ENCODE measurements around the gene GTSF1L. TPM values are rescaled to one million over a fixed set of nuclear protein-coding genes. Genes with fewer than 3 reads are reported as not detected.
"Not testable (repeated sequence)": the region's sequence is repeated elsewhere in the genome, so short reads cannot be mapped to it uniquely, and the experiment has no call there.

Gene GTSF1L
- polyA plus RNA-seq: not detected

DNA sequence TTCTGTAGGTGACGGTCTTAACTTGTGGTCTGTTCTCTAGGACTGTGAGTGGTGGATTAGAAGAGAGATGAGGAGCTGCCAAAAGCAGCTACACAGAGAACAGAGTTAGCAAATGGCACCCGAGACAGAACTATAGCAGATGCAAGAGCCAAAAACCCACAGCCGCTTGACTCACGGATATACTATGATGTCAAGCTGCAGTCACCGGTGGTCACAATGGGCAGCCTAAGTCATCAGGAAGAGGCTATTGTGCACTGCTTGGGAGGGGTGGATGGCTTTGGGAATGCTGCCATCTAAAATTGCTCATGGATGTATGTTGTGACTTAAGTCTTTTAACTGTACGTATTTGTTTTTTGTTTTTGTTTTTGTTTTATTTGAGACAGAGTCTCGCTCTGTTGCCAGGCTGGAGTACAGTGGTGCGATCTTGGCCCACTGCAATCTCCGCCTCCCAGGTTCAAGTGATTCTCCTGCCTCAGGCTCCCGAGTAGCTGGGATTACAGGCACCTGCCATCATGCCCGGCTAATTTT lies at the start of gene GTSF1L:
Gene GTSF1L, minus strand, starts transcription at position 192 of the 528 bp plus-strand sequence. CDS start 308 bp downstream, outside the sequence.
- no peaks in the 10 kb centered on the region for H3K36me3 Mint-ChIP-seq
- no peaks in the 10 kb centered on the region for H3K9me3 Mint-ChIP-seq
- no peak within 1 kb of the TSS for H3K27ac Mint-ChIP-seq
- DNase-seq: no peak
- no peak within 1 kb of the TSS for H3K4me3 Mint-ChIP-seq
- peaks cover 0 to 4% (median 0%) of the 10 kb centered on the region in 3 donors for H3K27me3 Mint-ChIP-seq (ENCODE audit: low read depth in 3 of 3)
- H3K4me1 Mint-ChIP-seq: peaks cover 0 to 3% of the 10 kb centered on the region in 2 donors

GRCh38 chr20:43774754-43775153 lies 48.0 kb upstream of the GTSF1L start:
- peaks cover 0 to 4% (median 4%) of the 10 kb centered on the region in 3 donors for H3K36me3 Mint-ChIP-seq
- peaks cover 10 to 18% (median 17%) of the 10 kb centered on the region in 3 donors for H3K27me3 Mint-ChIP-seq (ENCODE audit: low read depth in 3 of 3)
- peaks cover 0 to 11% (median 10%) of the 10 kb centered on the region in 6 donors for H3K9me3 Mint-ChIP-seq
- H3K27ac Mint-ChIP-seq: no peak overlapping the region
- no peak for DNase-seq
- no peak overlapping the region for H3K4me3 Mint-ChIP-seq
- no peaks in the 10 kb centered on the region for H3K4me1 Mint-ChIP-seq

GRCh38 chr20:43771503-43772190 lies 44.8 kb upstream of the GTSF1L start:
- no peak for DNase-seq
- Mint-ChIP-seq H3K4me3 (no peak overlapping the region), H3K27me3 (ENCODE audit: low read depth in 3 of 3) (peaks cover 8 to 18% (median 18%) of the 10 kb centered on the region in 3 donors)

GRCh38 chr20:43770342-43770741 lies 43.5 kb upstream of the GTSF1L start:
- peaks cover 14 to 21% (median 20%) of the 10 kb centered on the region in 3 donors for H3K27me3 Mint-ChIP-seq (ENCODE audit: low read depth in 3 of 3)
- DNase-seq: no peak
- peaks cover 0 to 2% (median 0%) of the 10 kb centered on the region in 6 donors for H3K9me3 Mint-ChIP-seq
- H3K4me1 Mint-ChIP-seq: no peaks in the 10 kb centered on the region
- H3K27ac Mint-ChIP-seq: no peak overlapping the region
- no peak overlapping the region for H3K4me3 Mint-ChIP-seq
- peaks cover 0 to 4% (median 0%) of the 10 kb centered on the region in 3 donors for H3K36me3 Mint-ChIP-seq

More at GRCh38 chr20:43771503-43772190, 44.8 kb upstream of the GTSF1L start:
- H3K27ac Mint-ChIP-seq: no peak overlapping the region
- H3K4me1 Mint-ChIP-seq: no peaks in the 10 kb centered on the region
- peaks cover 0 to 4% (median 0%) of the 10 kb centered on the region in 3 donors for H3K36me3 Mint-ChIP-seq
- peaks cover 0 to 2% (median 0%) of the 10 kb centered on the region in 6 donors for H3K9me3 Mint-ChIP-seq

DNA sequence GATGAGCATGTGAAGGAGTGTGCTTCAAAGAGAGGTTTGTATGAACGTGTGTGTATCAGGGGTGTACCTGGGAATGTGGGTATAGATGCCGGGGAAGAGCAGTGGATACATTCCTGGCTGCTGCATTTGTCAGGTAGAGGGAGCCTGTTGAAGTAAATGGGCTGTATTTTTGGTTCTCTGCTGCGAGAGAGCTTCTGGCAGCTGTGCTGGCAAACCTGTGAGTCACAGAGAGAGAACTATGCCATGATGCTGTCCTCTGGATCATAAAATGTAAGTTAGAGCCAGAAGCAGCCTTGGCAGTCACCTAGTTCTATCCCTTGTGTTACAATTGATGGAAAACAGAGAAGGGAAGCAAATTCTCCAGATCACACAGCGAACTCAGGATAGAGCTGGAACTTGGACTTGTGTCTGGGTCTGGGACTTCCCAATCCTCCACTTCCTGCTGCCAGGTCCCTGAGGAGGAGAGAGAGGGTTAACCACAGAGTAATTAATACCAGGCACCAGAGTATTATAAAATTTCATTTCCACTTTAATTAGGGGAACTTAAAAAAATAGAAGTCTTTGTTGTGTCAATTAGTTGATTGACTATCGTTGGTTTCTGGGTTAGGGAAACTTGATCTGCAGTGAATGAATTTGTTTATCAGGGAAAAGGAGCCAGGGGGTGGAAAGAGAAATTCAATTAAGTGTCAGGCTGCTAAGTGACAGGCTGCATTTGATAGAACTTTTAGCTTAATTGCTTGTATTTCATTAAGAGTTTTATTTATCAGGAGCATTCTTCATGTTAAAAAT lies 41.1 kb upstream of the GTSF1L start:
- no peaks in the 10 kb centered on the region for H3K4me1 Mint-ChIP-seq
- H3K4me3 Mint-ChIP-seq: no peak overlapping the region
- DNase-seq: no peak
- H3K36me3 Mint-ChIP-seq: peaks cover 0 to 4% (median 0%) of the 10 kb centered on the region in 3 donors
- peaks cover 0 to 2% (median 0%) of the 10 kb centered on the region in 6 donors for H3K9me3 Mint-ChIP-seq
- H3K27me3 Mint-ChIP-seq (ENCODE audit: low read depth in 3 of 3): peaks cover 10 to 15% (median 12%) of the 10 kb centered on the region in 3 donors
- H3K27ac Mint-ChIP-seq: no peak overlapping the region

GRCh38 chr20:43766917-43767316 lies 40.1 kb upstream of the GTSF1L start:
- no peak for DNase-seq
- Mint-ChIP-seq H3K27ac (no peak overlapping the region), H3K4me1 (no peaks in the 10 kb centered on the region), H3K9me3 (peaks cover 0 to under 1% (median 0%) of the 10 kb centered on the region in 6 donors), H3K4me3 (no peak overlapping the region), H3K27me3 (ENCODE audit: low read depth in 3 of 3) (peaks cover 6 to 12% (median 6%) of the 10 kb centered on the region in 3 donors), H3K36me3 (peaks cover 0 to 4% (median 0%) of the 10 kb centered on the region in 3 donors)

DNA sequence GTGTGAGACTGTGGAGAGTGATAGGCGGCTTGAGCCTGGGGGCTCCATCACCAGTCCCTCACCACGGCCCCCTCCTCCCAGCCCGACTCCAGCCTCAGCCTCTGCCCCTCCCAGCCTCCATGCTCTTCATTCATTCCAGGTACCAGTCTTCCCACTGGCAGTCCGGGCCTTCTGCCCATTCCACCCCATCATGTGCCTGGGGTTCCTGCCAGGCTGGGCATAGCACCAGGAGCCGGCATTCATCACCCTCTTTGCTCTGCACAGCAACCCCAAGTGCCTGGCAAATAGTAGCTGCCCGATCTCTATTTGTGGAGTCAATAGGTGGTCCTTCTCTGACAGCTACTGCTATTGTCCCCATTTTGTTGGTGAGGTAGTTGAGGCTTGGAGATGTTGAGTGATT lies 39.6 kb upstream of the GTSF1L start:
- Mint-ChIP-seq H3K4me3 (no peak overlapping the region), H3K4me1 (no peaks in the 10 kb centered on the region), H3K27ac (no peak overlapping the region), H3K9me3 (no peaks in the 10 kb centered on the region), H3K36me3 (peaks cover 0 to 1% (median 0%) of the 10 kb centered on the region in 3 donors), H3K27me3 (ENCODE audit: low read depth in 3 of 3) (peaks cover 3 to 11% (median 6%) of the 10 kb centered on the region in 3 donors)
- DNase-seq: no peak

DNA sequence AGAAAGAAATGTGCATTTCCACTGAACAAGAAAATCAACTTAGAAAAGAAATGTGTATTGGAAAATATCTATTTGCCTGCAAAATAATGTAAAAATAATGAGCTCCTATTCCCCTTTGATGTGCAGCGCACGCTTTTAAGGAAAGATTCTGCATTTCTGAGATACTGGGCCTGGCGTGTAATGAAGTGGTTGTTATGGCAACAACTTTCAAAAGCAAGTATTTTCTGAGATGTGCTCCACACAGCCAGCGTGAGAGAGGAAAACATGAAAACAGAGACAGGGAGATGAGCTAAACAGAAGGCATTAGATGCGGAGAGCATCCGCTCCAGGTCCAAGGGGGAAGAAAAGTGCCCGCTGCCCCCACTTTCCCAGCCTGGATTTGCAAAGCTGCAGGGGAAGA lies 39.1 kb upstream of the GTSF1L start:
- H3K27me3 Mint-ChIP-seq (ENCODE audit: low read depth in 3 of 3): peaks cover 3 to 10% (median 6%) of the 10 kb centered on the region in 3 donors
- H3K36me3 Mint-ChIP-seq: no peaks in the 10 kb centered on the region
- H3K4me3 Mint-ChIP-seq: no peak overlapping the region
- no peaks in the 10 kb centered on the region for H3K9me3 Mint-ChIP-seq
- DNase-seq: no peak
- H3K27ac Mint-ChIP-seq: no peak overlapping the region
- no peaks in the 10 kb centered on the region for H3K4me1 Mint-ChIP-seq

DNA sequence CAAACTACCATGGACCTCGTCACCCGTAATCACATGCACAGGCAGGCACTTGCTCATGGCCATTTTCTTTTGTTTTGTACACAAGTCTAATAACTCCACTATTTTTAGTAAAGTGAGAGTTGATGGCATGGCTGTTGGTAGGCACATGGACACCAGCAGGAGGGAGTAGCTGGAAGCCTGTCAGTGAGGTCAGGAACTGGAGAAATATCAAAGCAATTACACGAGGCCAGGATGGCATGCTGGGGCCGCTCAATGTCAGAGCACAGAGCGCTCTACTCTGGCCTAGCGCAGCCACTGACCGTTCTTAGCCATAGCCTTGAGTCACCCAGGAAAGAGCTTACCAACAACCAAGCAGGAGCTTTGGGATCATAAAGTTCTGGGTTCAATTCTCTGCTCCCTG lies 36.1 kb upstream of the GTSF1L start:
- Mint-ChIP-seq H3K9me3 (peaks cover 0 to 1% (median 0%) of the 10 kb centered on the region in 6 donors), H3K27me3 (ENCODE audit: low read depth in 3 of 3) (peaks cover 3 to 8% (median 8%) of the 10 kb centered on the region in 3 donors), H3K36me3 (no peaks in the 10 kb centered on the region), H3K4me3 (no peak overlapping the region), H3K4me1 (no peaks in the 10 kb centered on the region), H3K27ac (no peak overlapping the region)
- no peak for DNase-seq

- DNase-seq: no peak
- Mint-ChIP-seq H3K27ac (no peak overlapping the region), H3K27me3 (ENCODE audit: low read depth in 3 of 3) (peaks cover 5 to 8% (median 8%) of the 10 kb centered on the region in 3 donors), H3K4me1 (no peaks in the 10 kb centered on the region), H3K4me3 (no peak overlapping the region), H3K36me3 (no peaks in the 10 kb centered on the region), H3K9me3 (peaks cover 0 to 1% (median 0%) of the 10 kb centered on the region in 6 donors)
Observed at GRCh38 chr20:43761386-43762340, 34.9 kb upstream of the GTSF1L start.

DNA sequence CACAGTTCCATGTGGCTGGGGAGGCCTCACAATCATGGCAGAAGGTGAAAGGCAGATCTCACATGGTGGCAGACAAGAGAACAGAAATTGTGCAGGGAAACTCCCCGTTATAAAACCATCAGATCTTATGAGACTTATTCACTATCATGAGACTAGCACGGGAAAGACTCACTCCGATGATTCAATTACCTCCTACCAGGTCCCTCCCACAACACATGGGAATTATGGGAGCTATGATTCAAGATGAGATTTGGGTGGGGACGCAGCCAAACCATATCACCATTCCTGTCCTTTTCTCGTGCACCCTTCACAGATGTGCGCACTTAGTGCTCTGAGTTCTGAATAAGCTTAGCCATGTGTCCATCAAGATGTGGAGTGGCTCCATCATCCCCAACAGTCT lies 31.1 kb upstream of the GTSF1L start:
- not testable (repeated sequence) for H3K36me3 Mint-ChIP-seq

GRCh38 chr20:43755851-43756250 lies 29.0 kb upstream of the GTSF1L start:
- DNase-seq: no peak
- H3K27me3 Mint-ChIP-seq (ENCODE audit: low read depth in 3 of 3): peaks cover 12 to 19% (median 16%) of the 10 kb centered on the region in 3 donors
- no peak overlapping the region for H3K4me3 Mint-ChIP-seq
- no peak overlapping the region for H3K27ac Mint-ChIP-seq
- H3K4me1 Mint-ChIP-seq: peaks cover 23% of the 10 kb centered on the region in 2 donors
- H3K36me3 Mint-ChIP-seq: peaks cover 0 to 9% (median 0%) of the 10 kb centered on the region in 3 donors
- peaks cover 0 to 3% (median 0%) of the 10 kb centered on the region in 6 donors for H3K9me3 Mint-ChIP-seq

More for the DNA sequence above, 31.1 kb upstream of the GTSF1L start:
- H3K9me3 Mint-ChIP-seq; H3K4me3 Mint-ChIP-seq; H3K27ac Mint-ChIP-seq; DNase-seq; H3K4me1 Mint-ChIP-seq; H3K27me3 Mint-ChIP-seq (ENCODE audit: low read depth in 3 of 3): not testable (repeated sequence)

- peaks cover 0 to 9% (median 0%) of the 10 kb centered on the region in 3 donors for H3K36me3 Mint-ChIP-seq
- peaks cover 12 to 19% (median 19%) of the 10 kb centered on the region in 3 donors for H3K27me3 Mint-ChIP-seq (ENCODE audit: low read depth in 3 of 3)
- H3K27ac Mint-ChIP-seq: no peak overlapping the region
- peaks cover 26 to 28% of the 10 kb centered on the region in 2 donors for H3K4me1 Mint-ChIP-seq
- peaks cover 0 to 7% (median 0%) of the 10 kb centered on the region in 6 donors for H3K9me3 Mint-ChIP-seq
- DNase-seq: no peak
- no peak overlapping the region for H3K4me3 Mint-ChIP-seq
Observed at GRCh38 chr20:43755390-43755789, 28.6 kb upstream of the GTSF1L start.

Measured in immature natural killer cell (primary cell).